Measurements from ENCODE around the gene MAFF.

The MAFF gene

GRCh38 chr22:38218661-38219622 is 17.1 kb downstream of the MAFF start:
- no peak overlapping the region for H3K4me3 ChIP-seq (ENCODE audit: low read depth, low read length)
- TF ChIP-seq, protein P1, sequence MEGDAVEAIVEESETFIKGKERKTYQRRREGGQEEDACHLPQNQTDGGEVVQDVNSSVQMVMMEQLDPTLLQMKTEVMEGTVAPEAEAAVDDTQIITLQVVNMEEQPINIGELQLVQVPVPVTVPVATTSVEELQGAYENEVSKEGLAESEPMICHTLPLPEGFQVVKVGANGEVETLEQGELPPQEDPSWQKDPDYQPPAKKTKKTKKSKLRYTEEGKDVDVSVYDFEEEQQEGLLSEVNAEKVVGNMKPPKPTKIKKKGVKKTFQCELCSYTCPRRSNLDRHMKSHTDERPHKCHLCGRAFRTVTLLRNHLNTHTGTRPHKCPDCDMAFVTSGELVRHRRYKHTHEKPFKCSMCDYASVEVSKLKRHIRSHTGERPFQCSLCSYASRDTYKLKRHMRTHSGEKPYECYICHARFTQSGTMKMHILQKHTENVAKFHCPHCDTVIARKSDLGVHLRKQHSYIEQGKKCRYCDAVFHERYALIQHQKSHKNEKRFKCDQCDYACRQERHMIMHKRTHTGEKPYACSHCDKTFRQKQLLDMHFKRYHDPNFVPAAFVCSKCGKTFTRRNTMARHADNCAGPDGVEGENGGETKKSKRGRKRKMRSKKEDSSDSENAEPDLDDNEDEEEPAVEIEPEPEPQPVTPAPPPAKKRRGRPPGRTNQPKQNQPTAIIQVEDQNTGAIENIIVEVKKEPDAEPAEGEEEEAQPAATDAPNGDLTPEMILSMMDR (IDR thresholded peaks at IDR 0.05; ENCODE audit: low read depth, low read length, missing control alignments), result no peak
- in situ Hi-C loops (cut with HindIII; ENCODE audit: low sequenced_read_pairs), result no loop called here
- DNase-seq (ENCODE audit: low read depth), result peak; percentile 86

GRCh38 chr22:38219632-38220031 is 17.8 kb downstream of the MAFF start:
- no peak for DNase-seq (ENCODE audit: low read depth)
- H3K4me3 ChIP-seq (ENCODE audit: low read depth, low read length), result no peak overlapping the region
- in situ Hi-C loops (cut with HindIII; ENCODE audit: low sequenced_read_pairs), result no loop called here
- TF ChIP-seq, protein P1 (IDR thresholded peaks at IDR 0.05; ENCODE audit: low read depth, low read length, missing control alignments), result no peak

DNA sequence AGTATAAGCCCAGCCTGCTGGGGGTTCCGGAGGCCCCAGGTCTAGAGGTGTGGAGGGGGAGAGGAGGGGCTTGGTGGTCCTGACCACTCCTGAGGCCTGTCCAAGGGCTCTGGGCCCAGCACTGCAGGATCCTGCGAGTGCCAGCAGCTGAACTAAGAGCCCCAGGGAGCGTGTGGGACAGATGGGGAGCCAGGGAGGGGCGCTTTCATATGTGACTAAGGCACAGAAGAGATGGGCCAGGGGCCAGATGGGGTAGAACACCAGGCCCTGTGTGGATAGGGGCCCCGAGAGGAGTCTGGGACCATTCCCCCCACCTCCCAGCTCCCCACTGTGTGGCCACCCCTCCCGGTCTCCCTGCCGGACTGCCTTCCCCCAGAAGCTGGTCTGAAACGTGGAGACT is 18.4 kb downstream of the MAFF start:
- H3K4me3 ChIP-seq (ENCODE audit: low read depth, low read length), result no peak overlapping the region
- in situ Hi-C loops (cut with HindIII; ENCODE audit: low sequenced_read_pairs), result no loop called here
- TF ChIP-seq, protein P1 (IDR thresholded peaks at IDR 0.05; ENCODE audit: low read depth, low read length, missing control alignments), result no peak
- no peak for DNase-seq (ENCODE audit: low read depth)

GRCh38 chr22:38220653-38221386 is 19.0 kb downstream of the MAFF start:
- H3K4me3 ChIP-seq (ENCODE audit: low read depth, low read length), result no peak overlapping the region
- DNase-seq (ENCODE audit: low read depth), result no peak
- TF ChIP-seq, protein P1 (IDR thresholded peaks at IDR 0.05; ENCODE audit: low read depth, low read length, missing control alignments), result no peak
- in situ Hi-C loops (cut with HindIII; ENCODE audit: low sequenced_read_pairs), result no loop called here

DNA sequence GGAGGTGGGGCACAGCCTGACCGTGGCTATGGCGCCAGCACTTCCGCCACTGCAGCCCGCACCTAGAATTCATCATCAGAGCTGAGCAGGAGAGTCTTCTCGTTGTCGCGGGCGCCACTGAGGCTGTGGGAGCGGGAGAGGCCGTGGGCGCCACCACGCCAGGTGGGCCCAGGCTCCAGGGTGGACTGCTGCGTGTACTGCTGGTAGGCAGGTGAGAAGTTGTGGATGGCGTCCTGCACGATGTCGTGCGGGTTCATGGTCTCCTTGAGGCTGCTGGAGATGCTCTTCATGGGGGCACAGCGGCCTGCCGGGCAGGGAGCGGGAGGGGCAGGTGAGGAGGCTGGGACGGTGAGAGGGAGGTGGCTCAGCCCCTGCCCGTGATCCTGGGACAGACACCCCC is 19.6 kb downstream of the MAFF start:
- DNase-seq (ENCODE audit: low read depth), result no peak
- TF ChIP-seq, protein P1 (IDR thresholded peaks at IDR 0.05; ENCODE audit: low read depth, low read length, missing control alignments), result no peak
- in situ Hi-C loops (cut with HindIII; ENCODE audit: low sequenced_read_pairs), result no loop called here
- H3K4me3 ChIP-seq (ENCODE audit: low read depth, low read length), result no peak overlapping the region

- in situ Hi-C loops (cut with HindIII; ENCODE audit: low sequenced_read_pairs), result no loop called here
- H3K4me3 ChIP-seq (ENCODE audit: low read depth, low read length), result no peak overlapping the region
Observed at GRCh38 chr22:38221908-38222796, 20.4 kb downstream of the MAFF start.

More at GRCh38 chr22:38221908-38222796, 20.4 kb downstream of the MAFF start:
- TF ChIP-seq, protein P1 (IDR thresholded peaks at IDR 0.05; ENCODE audit: low read depth, low read length, missing control alignments), result no peak
- DNase-seq (ENCODE audit: low read depth), result no peak

Data from astrocyte of the cerebellum (primary cell).